Measurements from ENCODE around the gene DHCR7.

DHCR7 gene

GRCh38 chr11:71482216-71482615 is 34.0 kb upstream of the DHCR7 start:
- no peak for TF ChIP-seq CTCF (IDR thresholded peaks at IDR 0.05)
- intact Hi-C loops (cut with DNase I; ENCODE audit: low total_unique reads), result no loop called here
- Histone ChIP-seq H3K27me3 (no peaks in the 10 kb centered on the region), H3K36me3 (peaks cover 77 to 98% (median 88%) of the 10 kb centered on the region in 3 donors), H3K9me3 (no peaks in the 10 kb centered on the region), H3K27ac (no peak overlapping the region), H3K4me1 (no peaks in the 10 kb centered on the region), H3K4me3 (no peak overlapping the region)
- DNase-seq, result no peak

GRCh38 chr11:71481101-71481960 is 33.1 kb upstream of the DHCR7 start:
- H3K4me1 ChIP-seq, result no peaks in the 10 kb centered on the region
- H3K9me3 ChIP-seq, result no peaks in the 10 kb centered on the region
- no peak for TF ChIP-seq CTCF (IDR thresholded peaks at IDR 0.05)
- intact Hi-C loops (cut with DNase I; ENCODE audit: low total_unique reads), result no loop called here
- H3K4me3 ChIP-seq, result no peak overlapping the region
- H3K27ac ChIP-seq, result no peak overlapping the region
- H3K27me3 ChIP-seq, result no peaks in the 10 kb centered on the region
- peaks cover 86 to 100% (median 94%) of the 10 kb centered on the region in 3 donors for H3K36me3 ChIP-seq
- no peak for DNase-seq

GRCh38 chr11:71478528-71478840 is 30.3 kb upstream of the DHCR7 start:
- no peak overlapping the region for H3K4me3 ChIP-seq
- no peak for DNase-seq
- H3K27ac ChIP-seq, result no peak overlapping the region
- H3K36me3 ChIP-seq, result peaks cover 83 to 100% (median 94%) of the 10 kb centered on the region in 3 donors
- intact Hi-C loops (cut with DNase I; ENCODE audit: low total_unique reads), result no loop called here
- no peaks in the 10 kb centered on the region for H3K27me3 ChIP-seq
- H3K4me1 ChIP-seq, result no peaks in the 10 kb centered on the region
- no peaks in the 10 kb centered on the region for H3K9me3 ChIP-seq
- no peak for TF ChIP-seq CTCF (IDR thresholded peaks at IDR 0.05)

GRCh38 chr11:71477641-71478527 is 29.7 kb upstream of the DHCR7 start:
- no peak for DNase-seq
- peaks cover 83 to 100% (median 94%) of the 10 kb centered on the region in 3 donors for H3K36me3 ChIP-seq
- no peak for TF ChIP-seq CTCF (IDR thresholded peaks at IDR 0.05)
- H3K27ac ChIP-seq, result no peak overlapping the region
- H3K4me3 ChIP-seq, result no peak overlapping the region
- no peaks in the 10 kb centered on the region for H3K27me3 ChIP-seq
- intact Hi-C loops (cut with DNase I; ENCODE audit: low total_unique reads), result no loop called here
- H3K4me1 ChIP-seq, result no peaks in the 10 kb centered on the region
- no peaks in the 10 kb centered on the region for H3K9me3 ChIP-seq

GRCh38 chr11:71476926-71477640 is 28.9 kb upstream of the DHCR7 start:
- intact Hi-C loops (cut with DNase I; ENCODE audit: low total_unique reads), result no loop called here
- no peak for TF ChIP-seq CTCF (IDR thresholded peaks at IDR 0.05)
- H3K4me1 ChIP-seq, result no peaks in the 10 kb centered on the region

More at GRCh38 chr11:71476926-71477640, 28.9 kb upstream of the DHCR7 start:
- H3K27me3 ChIP-seq, result no peaks in the 10 kb centered on the region
- no peak for DNase-seq
- peaks cover 86 to 100% (median 94%) of the 10 kb centered on the region in 3 donors for H3K36me3 ChIP-seq
- no peaks in the 10 kb centered on the region for H3K9me3 ChIP-seq
- H3K4me3 ChIP-seq, result no peak overlapping the region
- H3K27ac ChIP-seq, result no peak overlapping the region
